GM08714 (cell line): ENCODE measurements around the gene EEF2K.

Experiments
- H3K4me3 ChIP-seq: fragments of 200-500 bp; sonication (Bioruptor generic); 2 replicates; pipeline ENCODE4 v1.5.1; 2014; ENCODE audit warnings: mild to moderate bottlenecking, low read length, inconsistent platforms
- ZNF274 ChIP-seq: IDR thresholded peaks from 2 replicates; pipeline ENCODE4 v1.6.1; 2012; ENCODE audit warnings: mild to moderate bottlenecking, low read depth, low read length

Gene EEF2K

DNA sequence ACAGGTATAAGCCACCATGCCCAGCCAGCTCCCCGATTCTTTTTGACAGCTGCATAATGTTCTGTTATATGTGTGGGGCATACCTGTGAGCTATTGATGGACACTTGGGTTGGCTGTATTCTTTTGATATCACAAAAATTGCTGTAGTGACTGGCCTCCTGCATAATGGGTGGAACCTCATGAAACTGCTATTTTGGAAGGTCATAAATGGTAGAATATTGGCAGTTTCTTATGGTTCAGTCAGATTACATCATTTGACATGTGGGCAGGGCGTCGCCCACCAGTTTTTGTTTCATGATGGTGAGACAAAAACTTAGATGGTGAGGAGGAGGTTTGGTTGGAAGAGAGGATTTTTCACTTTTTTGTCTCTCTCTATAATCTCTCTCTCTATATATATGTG lies 64.4 kb downstream of the EEF2K start:
- H3K4me3 ChIP-seq = no peak overlapping the region
- no peak for TF ChIP-seq ZNF274

DNA sequence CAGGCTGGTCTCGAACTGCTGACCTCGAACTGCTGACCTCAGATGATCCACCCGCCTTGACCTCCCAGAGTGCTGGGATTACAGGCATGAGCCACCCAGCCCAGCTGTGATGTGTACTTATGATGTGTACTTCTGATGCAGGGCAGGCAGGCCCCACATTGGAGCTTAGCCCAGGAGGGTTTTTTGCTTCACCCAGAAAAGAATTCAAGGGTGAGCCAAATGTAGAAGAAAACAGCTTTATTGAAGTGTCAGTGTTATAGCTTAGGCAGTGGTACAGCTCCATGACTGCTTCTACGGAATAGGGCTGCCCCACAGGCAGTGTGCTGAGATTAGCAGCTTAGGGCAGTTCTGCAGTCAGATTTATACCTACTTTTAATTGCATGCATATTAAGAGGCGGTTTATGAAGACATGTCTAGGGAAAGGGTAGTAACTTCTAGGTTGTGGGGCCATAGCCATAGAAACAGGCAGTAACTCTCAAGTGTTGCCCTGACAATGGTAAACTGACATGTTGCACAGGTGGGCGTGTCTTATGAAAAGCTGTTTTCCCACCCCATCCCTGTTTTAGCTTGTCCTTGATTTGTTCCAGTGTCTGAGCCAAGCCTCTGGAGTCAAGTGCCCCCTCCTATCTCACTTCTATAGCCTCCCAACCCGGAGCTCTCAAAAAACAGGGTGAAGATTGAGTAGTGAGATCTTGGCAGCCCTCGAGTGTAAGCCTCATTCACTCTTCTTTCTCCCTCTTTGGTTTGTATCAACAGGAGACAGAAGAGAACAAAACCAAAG lies 67.0 kb downstream of the EEF2K start:
- no peak for TF ChIP-seq ZNF274
- H3K4me3 ChIP-seq = no peak overlapping the region

DNA sequence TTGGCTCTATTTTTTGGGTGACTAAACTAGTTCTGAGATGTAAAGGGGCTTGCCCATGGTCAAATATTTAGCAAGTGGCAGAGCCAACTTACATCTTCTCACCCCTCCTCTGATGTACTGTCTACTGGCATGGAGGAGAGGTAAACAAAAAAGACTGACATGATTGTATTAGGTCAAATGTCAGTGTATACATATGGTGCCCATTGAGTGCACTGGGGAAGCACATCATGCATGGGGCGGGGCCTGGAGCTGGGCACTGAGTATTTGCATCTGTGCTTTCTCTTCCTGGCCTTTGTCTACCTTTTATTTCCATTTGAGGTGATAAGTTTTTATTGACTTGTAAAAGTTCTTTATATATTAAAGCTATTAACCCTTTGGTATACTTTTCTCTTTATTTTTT lies 68.8 kb downstream of the EEF2K start:
- no peak overlapping the region for H3K4me3 ChIP-seq
- TF ChIP-seq ZNF274 = no peak

DNA sequence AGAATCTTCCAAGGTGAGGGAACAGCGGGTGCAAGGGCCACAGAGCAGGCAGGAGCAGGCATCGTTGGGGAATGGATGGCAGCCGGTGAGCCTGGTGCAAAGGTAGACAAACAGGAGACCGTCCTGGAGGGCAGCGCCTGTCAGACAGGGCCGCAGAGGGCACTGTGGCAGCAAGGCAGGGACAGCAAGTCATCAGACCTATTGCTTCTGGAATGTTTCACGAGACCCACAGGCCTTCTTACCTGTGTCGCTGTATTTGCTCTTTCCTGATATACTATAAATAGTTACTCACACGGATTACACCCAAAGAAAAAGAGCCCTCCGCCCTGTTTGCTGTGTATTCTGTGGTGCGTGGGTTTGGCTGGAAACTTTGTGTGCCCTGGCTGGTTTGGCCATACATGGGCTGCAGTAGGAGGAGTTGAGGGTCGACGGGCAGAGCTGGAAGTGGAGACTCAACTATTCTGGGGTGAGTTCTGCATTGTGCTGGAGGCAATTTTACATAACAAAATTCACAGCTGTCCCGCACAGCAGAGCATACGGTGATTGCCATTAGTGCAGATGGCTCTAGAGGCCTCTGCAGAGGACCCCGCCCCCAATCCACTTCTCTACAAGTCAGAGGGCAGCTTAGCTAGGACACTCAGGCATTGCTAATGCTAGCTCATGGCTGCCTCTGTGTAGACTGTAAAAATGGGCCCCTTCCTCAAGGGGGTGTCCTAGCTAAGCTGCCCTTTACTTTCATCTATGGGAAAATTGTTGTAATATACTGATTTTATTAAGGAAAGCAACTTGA lies 72.6 kb downstream of the EEF2K start:
- TF ChIP-seq ZNF274 = no peak
- no peak overlapping the region for H3K4me3 ChIP-seq

DNA sequence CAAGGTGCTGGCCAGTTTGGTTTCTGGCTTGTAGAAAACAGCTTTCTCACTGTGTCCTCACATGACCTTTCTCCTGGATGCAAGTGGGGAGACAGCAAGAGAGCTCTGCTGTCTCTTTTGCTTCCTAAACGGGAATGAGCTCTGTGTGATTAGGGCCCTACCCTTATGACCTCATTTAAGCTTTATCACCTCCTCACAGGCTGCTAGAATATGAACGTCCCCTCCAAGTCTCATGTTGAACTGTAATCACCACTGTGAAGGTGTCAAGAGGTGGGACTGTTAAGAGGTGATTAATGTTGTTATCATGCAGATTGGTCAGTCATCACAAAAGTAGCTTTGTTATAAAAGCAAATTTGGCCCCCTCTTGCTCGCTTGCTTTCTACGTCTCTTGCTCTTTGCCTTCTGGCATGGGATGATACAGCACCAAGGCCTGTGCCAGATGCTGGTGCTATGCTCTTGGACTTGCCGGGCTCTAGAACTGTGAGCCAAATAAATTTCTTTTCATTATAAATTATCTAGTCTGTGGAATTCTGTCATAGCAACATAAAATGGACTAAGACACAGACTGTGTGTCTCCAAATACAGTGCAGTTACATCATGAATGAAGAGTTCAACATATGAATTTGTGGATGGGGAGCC lies 76.3 kb downstream of the EEF2K start:
- no peak overlapping the region for H3K4me3 ChIP-seq
- no peak for TF ChIP-seq ZNF274

DNA sequence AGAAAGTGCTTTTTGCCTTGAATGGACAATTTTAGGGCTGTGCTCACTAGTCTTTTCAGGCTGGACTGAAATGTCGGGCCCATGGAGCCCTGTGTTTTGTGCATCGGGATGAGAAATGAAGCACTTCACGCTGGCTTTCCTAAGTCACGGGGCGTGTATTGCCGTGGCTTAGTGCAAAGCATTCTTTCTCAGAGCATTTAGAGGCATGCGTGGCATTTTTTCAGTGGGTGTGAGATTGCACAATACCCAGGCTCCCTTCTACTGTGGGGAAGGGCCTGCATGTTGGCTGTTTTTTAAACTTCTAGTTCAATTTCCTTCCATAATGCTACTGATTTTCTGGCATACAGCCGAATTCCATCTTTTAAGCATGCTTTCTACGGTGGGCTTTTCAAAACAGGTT lies 78.6 kb downstream of the EEF2K start:
- TF ChIP-seq ZNF274 = no peak

DNA sequence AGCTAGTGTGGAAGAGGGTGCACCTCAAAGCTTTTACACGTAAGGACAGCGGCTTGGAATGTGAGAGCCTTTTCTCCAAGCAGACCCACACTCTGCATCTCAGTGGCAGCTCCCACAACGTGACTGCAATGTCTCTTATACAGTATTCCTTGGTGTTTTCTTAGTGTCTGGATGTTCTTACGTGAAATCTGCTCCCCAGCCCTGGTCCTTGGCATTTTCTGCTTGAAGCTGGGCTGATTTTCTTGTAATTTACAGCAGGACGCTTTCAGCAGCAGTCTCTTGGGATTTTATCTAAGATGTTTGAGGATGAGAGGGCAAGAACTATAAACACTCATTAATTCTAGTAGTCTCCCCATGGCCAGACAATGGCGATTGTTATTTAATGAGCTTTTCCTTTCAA lies 79.0 kb downstream of the EEF2K start:
- no peak overlapping the region for H3K4me3 ChIP-seq
- TF ChIP-seq ZNF274 = no peak

More for the DNA sequence above, 78.6 kb downstream of the EEF2K start:
- no peak overlapping the region for H3K4me3 ChIP-seq

DNA sequence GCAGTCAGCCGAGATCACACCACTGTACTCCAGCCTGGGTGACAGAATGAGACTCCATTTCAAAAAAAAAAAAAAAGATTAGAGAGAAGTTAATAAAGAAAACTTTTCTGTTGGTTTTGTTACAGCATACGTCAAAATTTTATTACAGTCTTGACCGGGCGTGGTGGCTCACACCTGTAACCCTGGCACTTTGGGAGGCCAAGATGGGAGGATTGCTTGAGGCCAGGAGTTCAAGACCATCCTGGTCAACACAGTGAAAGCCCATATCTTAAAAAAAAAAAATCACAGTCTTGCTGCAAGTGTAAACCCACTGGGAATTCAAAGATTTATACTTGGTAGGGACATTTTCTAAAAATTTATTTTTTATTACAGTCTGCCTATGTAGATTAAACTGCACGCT lies 84.9 kb downstream of the EEF2K start:
- TF ChIP-seq ZNF274 = no peak
- H3K4me3 ChIP-seq = no peak overlapping the region

DNA sequence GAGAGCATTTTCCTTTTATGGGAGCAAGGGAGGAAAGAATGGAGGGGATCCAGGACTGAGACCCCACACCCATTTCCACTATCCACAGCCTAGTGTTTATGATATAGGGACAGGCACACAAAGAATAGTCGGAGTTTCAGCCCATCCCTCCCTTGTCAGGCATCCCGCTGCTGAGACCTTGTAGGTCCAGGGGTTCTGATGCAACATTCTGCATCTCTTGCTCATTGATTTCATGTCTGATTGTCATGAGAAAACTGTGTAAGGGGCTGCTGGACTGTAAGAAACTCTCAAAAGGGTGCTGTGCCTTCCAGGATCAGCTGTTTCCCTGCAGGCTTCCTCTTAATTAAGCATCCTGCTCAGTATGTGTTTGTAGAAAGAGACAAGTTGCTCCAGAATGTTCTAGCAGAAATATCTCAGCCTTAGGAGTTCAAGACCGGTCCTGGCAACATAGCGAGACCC lies 85.8 kb downstream of the EEF2K start:
- TF ChIP-seq ZNF274 = no peak
- H3K4me3 ChIP-seq = no peak overlapping the region

DNA sequence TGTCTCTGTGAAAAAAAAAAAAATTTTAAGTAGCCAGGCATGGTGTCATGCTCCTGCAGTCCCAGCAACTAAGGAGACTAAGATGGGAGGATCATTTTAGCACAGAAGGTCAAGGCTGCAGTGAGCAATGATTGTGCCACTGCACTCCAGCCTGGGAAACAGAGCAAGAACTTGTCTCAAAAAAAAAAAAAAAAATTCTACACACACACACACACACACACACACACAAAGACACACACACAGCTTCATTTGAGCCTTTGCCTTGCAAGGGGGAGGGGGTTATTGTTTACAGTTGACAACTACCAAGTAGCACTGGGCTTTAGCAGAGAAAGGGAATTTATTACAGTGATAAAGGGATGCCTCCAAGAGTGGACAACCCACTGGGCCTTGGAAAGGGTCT lies 86.2 kb downstream of the EEF2K start:
- no peak overlapping the region for H3K4me3 ChIP-seq
- no peak for TF ChIP-seq ZNF274

DNA sequence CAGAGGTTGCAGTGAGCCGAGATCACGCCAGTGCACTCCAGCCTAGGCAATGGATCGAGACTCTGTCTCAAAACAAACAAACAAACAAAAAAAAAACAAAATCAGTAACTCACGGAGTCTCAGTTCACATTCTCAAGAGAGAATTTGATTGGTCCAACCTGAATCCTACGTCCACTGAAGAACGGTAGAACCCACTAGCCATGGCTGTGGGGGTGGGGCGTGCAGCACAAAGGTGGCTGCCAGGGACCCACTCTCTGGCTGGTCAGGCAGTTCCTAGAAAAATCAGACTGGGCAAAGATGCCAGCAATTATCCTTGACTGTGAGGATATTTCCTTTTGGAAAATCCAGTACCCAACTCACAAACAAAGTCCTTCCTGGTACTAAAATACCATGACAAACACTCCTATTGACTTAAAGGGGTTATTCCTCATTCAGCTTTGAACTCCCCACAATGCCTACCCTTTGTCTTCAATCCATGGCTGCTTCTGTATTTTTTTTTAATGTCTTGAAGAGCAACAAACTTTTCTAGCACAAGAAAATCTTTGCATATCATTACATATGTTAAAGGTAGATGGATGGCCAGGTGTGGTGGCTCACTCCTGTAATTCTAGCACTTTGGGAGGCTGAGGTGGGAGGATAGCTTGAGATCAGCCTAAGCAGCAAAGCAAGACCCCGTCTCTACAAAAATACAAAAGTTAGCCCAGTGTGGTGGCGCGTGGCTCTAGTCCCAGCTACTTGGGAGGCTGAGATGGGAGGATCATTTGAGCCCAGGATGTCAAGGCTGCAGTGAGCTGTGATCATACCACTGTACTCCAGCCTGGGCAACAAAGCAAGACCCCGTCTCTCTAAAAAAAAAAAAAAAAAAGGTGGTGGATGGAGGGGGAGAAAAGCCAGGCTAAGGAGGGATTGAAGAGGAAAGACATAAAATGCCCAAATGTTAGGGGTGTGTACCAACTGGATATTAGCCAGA lies 87.3 kb downstream of the EEF2K start:
- TF ChIP-seq ZNF274 = no peak
- H3K4me3 ChIP-seq = no peak overlapping the region

DNA sequence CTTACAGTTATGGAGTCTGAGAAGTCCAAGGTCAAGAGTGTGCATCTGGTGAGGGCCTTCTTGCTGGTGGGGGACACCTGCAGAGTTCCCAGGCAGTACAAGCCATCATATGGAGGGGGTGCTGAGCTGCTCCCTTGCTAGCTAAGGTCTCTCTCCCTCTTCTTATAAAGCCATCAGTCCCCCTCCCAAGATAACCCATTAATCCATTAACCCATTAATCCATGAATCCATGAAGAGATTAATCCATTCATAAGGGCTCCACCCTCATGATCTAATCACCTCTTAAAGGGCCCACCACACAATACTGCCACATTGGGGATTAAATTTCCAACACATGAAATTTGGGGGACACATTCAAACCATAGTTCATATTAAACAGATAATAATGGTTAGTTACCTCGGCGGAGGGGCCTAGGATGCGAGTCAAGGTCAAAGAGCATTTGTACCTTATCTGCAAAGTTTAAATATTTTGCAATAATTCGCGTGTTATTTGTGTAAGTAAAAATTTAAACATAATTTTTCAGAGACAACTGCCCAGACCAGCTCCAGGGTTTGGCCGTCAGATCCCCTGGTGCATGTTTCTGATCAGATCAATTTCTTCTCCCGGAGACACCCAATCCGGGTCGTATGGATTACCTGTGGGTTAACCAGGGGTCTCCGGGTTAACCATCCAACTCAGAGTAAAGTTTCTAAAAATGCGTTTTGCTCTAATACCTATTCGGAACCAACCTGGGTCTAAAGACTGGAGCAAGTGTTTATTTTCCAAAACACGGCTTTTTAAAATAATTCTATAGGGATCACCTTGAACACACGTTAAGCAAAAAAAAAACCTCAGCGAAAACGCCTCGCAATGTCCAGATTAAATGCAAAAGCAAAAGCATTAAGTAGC lies 90.4 kb downstream of the EEF2K start:
- no peak for TF ChIP-seq ZNF274
- peak overlapping the region; percentile 93 for H3K4me3 ChIP-seq

DNA sequence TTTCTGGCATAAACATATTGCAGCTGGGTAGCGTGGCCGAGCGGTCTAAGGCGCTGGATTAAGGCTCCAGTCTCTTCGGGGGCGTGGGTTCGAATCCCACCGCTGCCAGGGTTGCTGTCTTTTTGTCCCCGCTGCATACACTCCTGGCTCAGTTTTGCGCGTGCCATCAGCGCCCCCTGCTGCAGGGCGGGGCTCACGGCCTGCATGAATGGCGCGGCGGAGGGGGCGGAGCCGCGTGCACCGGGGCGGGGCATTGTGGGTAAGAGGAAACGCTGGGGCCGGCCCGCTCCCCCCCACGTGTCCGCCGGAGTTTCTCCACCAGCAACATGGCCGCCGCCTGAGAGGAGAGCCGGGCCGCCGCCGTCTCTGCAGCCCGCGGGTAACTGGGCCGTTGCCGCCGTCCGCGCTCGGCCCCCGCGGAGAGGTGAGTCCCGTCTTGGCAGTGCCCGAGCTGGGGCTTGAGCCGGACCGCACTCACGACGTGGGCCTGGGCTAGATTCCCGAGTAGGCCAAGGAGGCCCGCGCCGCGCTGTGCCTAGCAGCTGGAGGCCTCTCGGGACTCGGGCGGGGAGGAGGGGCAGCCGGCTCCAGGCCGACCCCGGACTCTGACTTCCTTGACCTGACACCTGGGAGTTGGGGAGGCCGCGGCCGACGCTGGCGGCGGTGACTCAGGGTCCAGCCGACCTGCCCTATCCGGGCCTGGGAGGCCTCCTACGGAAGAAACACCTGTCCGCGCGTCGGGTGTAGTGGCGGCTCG lies 91.2 kb downstream of the EEF2K start, which contains the start of gene POLR3E:
TSS of gene POLR3E (plus strand) at position 296 of the 757 bp plus-strand sequence. CDS start 5,560 bp downstream, outside the sequence.
- peak within 1 kb of the TSS; percentile 93 for H3K4me3 ChIP-seq
- no peak for TF ChIP-seq ZNF274
